Stimulated activated CD4-positive, alpha-beta T cell treated with anti-CD3 and anti-CD28 coated beads, Interleukin-4, amount 100 ng/mL, for 24 hours (primary cell): ENCODE data around the gene TUBA1C.
"Not testable (repeated sequence)": the region's sequence is repeated elsewhere in the genome, so short reads cannot be mapped to it uniquely, and the experiment has no call there.

Experiments
- DNase-seq: peaks from one replicate; pipeline ENCODE4 v3.0.0-alpha.2; 2020

The TUBA1C gene

DNA sequence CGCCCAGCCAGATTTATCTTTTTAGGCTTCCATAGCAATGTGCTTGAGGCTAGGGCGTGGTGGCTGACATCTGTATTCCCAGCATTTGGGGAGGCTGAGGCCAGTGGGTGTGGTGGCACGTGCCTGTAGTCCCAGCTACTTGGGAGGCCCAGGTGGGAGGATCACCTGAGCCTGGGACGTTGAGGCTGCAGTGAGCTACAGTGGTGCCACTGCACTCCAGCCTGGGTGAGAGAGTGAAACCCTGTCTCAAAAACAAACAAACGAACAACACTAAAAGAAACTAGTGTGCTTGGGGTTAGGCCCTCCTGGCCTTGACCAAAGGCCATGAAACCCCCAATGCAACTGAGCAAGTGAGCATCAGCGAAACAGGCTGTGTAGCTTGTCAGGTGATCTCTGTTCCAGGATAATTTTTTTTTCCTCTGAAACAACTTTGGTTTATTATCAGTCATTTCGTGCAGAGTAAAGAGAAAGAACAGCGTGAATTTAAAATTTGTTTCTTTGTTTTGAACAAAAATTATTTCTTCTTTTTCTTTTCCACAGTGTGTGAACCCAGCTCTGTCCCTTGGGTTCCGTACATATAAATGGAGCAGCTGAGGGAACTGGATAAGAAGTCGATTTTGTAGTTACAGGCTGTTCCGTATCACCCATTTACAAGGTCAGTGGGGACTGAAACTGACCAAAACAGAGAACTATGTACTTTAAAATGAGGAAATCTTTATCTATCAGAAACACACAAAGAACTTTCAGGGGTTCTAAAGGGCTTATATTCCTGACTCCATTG is 8.8 kb upstream of the TUBA1C start:
- no peak for DNase-seq

DNA sequence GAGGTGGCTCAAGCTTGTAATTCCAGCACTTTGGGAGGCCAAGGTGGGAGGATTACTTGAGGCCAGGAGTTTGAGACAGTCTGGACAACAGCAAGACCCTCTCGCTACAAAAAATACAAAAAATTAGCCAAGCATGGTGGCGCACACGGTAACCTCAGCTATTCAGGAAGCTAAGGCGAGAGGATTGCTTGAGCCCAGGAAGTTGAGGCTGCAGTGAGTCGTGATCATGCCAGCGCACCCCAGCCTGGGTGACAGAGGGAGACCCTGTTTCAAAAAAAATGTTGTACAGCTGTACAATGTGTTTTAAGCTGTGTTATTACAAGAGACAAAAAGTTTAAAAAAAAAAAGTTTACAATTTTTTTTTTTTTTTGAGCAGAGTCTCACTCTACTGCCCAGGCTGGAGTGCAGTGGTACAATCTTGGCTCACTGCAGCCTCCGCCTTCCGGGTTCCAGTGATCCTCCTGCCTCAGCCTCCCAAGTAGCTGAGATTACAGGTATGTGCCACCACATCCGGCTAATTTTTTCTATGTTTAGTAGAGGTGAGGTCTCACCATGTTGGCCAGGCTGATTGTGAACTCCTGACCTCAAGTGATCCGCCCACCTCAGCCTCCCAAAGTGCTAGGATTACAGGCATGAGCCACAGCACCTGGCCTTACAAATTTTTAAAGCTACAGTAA is 7.2 kb upstream of the TUBA1C start:
- not testable (repeated sequence) for DNase-seq

DNA sequence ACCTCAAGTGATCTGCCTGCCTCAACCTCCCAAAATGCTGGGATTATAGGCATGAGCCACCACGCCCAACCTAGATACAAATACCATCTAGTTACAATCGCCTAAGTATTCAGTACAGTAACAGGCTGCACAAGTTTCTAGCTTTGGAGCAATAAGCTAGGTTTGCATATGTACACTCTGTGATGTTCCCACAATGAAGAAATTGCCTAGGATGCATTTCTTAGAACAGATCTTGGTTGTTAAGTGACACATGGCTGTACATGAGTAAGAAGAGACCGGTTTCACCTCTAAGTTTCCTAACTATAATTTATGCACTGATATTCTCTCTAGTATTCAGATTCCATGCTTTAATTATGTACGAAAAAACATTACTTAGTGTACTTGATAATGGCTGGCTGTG is 5.4 kb upstream of the TUBA1C start:
- no peak for DNase-seq

DNA sequence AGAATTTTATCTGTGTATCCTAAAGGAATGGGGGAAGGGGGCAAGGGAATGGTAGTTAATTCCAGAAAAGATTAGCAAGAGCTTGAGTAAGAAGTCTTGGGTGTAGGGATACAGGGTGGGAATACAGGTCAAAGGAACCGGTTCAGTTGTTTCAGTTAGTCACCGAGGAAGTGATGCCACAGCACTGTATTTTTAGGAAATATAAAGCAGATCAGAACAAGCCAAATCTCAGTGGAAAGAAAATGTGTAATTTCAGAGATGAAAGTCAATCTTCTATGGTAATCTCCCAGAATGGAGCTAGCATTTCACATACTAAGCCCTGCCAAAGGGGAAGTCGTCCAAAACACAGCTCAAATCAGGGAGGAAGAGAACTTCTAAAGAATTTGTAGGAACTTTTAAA is 4.7 kb upstream of the TUBA1C start:
- no peak for DNase-seq

DNA sequence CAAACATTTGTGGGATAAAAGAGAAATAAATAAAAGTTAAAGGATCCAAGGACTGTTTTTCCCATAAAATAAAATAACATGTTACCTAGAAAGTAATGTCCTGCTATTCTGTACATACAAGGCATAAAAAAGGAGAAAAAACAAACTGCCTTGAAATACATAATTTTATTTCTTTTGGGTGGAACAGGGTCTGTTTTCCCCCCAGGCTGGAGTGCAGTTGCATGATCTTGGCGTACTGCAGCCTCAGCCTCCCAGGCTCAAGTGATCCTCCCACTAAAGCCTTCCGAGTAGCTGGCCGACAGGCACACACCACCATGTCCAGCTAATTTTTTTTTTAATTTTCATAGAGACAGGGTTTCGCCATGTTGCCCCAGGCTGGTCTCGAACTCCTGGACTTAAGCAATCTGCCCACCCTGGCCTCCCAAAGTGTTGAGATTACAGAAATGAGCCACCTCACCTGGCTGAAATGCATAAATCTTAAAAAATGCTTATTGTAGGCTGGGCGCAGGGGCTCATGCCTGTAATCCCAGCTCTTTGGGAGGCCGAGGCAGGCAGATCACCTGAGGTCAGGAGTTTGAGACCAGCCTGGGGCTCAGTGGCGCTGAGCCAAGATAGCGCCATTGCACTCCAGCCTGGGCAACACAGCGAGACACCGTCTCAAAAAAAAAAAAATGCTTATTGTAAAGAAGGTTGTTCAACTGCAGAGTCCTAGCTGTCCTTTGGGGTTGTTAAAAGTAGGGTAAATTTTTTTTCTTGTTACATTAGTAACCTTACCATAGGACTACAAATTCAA is 4.1 kb upstream of the TUBA1C start:
- DNase-seq: no peak

DNA sequence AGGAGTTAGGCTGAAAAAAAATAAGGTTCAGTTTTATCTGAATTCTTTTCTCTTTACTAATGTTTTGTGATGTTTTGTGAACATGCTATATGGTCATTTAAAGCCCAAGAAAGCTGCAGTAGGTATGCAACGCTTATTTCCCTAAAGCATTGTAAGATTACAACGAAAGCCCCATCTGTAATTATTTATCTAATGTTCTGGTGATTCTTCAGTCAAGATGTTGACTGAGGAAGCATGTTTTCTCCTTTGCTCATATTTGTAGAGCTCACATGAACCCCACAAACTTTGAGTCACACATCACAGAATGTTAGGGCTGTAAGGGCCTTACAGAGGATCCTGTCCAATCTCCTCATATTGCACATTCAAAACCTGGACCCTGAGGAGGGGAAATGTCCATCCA is 3.2 kb upstream of the TUBA1C start:
- no peak for DNase-seq

DNA sequence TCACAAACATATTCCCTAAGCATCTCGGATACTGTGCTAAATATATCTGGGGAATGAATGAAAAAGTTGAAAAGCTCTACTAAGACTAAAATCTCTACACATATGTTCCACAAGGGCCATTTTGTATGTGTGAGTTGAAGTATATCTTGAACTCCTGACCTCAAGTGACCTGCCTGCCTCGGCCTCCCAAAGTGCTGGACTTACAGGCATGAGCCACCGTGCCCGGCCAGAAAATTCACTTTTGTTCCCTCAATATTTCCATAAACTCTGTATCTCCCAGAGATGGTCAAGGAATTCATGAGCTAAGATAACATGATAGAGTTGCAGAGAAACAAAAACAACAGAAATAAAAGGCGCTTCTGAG is 1.5 kb upstream of the TUBA1C start:
- no peak for DNase-seq

DNA sequence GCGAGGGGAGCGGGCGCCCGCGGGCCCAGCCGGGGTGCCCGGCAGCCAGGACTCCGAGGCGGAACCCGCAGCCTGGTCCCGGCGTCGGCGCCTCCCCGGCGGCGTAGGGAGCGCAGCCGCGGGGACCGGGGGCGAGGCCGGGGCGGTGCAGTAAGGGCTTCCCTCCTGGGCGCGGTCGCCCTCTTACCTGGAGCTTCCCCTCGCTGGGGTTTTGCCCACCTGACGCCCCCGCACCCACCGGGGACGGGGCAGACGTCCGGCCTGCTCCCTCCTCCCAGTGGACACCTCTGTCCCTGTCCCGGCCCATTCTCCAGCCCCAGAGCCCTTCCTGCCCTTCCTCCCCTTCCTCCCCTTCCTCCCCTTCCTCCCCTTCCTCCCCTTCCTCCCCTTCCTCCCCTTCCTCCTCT is 413 bp upstream of the TUBA1C start:
- peak; percentile 43 for DNase-seq

DNA sequence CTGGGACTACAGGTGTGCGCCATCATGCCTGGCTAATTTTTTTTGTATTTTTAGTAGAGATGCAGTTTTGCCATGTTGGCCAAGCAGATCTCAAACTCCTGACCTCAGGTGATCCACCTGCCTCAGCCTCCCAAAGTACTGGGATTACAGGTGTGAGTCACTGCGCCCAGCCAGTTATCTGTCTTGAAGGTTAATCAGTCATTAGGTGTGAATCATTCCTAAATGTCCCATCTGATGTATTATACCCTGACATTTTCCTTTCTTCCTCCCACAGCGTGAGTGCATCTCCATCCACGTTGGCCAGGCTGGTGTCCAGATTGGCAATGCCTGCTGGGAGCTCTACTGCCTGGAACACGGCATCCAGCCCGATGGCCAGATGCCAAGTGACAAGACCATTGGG is 4.3 kb downstream of the TUBA1C start:
- not testable (repeated sequence) for DNase-seq

DNA sequence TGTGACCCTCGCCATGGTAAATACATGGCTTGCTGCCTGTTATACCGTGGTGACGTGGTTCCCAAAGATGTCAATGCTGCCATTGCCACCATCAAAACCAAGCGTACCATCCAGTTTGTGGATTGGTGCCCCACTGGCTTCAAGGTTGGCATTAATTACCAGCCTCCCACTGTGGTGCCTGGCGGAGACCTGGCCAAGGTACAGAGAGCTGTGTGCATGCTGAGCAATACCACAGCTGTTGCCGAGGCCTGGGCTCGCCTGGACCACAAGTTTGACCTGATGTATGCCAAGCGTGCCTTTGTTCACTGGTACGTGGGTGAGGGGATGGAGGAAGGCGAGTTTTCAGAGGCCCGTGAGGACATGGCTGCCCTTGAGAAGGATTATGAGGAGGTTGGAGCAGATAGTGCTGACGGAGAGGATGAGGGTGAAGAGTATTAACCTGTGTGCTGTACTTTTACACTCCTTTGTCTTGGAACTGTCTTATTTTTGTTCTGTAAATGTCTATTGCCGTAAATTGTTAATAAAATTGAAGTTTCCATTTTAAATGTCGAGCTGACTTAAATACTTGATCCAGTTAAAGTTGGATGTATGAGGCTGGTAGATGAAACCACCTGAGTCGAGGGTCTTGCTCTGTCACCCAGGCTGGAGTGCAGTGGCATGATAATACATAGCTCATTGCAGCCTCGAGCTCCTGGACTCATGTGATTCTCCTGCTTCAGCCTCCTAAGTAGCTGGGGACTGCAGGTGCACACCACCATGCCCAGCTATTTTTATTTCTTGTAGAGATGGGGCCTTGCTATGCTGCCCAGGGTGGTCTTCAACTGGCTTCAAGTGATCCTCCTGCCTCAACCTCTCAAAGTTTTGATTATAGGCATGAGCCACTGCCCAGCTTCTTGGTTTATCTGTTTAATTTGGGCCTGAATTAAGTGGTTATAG is 8.2 kb downstream of the TUBA1C start:
- no peak for DNase-seq

DNA sequence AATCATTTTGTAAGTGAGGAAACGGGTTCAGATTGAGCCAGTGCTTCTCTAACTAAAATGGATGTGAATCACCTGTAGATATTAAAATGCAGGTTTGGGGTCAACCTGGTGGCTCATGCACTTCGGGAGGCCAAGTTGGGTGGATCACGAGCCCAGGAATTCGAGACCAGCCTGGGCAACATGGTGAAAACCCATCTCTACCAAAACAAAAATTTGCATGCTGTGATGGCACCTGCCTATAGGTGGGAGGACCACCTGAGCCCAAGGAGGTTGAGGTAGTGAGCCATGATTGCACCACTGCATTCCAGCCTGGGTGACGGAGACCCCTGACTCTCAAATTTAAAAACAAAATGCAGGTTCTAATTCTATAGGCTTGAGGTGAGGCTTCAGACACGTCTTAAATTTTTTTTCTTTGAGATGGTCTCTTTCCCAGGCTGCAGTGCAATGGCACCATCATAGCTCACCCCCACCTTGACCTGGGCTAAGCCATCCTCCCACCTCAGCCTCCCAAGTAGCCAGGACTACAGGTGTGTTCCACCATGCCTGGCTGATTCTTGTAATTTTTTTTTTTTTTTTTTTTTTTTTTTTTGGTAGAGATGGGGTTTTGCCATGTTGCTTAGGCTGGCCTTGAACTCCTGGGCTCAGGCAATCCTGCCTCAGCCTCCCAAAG is 9.0 kb downstream of the TUBA1C start:
- no peak for DNase-seq

DNA sequence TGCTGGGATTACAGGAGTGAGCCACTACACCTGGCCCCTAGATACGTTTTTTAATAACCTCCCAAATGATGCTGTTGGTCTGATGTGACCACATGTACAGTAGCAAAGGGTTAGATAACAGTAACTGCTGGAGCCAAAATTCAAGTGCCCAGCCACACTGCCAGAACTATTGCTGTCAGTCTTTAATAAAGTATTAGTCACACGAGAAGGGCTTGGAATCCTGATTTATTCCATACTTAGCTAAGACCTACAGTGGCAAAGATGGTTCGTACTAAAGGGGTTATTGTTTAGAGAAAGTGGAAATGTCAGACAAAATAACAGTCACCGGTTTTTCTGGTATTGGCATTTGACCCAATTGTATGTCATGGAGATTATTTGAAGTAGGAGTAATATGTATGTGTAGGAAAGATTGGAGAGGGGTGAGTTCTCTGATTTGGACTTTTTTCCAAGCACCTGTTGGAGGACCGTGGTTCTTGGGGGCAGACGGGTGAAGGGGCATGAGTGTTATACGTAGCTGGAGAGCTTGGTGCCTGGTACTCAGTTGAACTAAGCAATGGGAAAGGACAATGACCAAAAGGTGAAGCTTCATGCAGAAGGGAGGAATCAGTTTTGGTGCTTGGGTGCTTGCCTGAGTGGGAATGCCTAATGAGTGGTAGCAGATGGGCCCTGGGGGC is 9.7 kb downstream of the TUBA1C start:
- no peak for DNase-seq

DNA sequence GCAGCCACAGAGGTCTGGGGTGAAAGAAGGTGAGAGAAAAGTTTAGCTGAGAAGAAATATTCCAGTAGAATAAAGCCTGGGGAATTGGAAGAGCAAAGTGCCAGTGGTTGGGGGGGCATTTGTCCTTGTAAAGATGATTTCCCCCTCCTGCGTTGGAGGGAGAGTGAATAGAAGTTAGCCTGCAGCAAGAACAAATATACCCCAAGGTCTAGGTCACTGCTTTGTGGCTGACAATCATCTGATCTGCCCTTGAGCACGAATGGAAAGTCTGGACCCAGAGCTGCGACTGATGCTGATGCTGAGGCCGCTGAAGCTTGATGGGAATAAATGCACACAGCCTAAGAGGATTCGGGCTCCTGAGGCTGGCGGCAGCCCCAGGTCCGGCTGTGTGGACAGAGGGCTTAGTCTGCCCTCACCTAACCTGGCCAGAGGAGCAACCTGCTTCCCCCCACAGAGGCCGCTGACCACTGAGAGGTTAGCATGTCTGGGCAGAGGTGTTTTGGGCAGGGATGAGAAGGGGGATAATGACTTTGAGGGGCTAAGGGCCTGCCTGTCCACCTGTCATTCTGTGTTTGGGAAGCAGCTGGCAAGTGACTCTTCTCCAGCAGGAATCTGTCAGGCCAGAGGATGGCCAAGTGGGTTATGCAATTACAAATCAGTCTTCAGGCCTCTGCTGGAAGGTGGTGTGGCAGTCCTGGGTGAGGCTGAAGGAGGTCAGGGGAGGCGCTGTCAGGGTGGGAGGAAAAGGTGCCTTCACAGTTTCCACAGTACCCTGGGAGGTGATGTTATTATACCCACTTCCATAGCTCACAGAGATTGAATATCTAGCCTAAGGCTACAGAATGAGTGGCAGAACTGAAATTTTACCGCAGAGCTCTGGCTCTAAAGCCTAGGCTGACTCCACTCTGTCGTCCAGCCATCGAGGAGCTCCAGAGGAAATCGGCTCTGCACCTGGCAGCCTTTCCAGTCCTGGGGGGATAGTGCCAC is 11.7 kb downstream of the TUBA1C start:
- DNase-seq: no peak

DNA sequence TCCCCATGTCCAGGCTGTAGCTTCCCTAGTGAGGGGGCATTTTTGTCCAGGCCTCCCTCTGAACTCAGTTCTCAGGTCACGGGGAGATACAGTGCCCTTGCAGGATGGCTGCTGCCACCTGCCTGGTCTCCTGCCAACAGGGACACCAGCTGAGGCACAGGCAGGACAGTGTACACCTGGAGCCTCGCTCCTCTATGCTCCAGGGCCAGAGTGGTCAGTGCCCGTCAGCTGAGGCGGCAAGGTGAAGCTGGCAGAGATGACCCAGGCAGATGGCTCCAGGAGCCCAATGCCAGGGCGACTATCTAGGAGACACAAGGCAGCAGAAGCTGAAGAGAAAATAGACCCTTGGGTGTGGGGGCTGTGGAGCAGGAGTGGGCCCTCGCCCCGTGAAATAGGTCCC is 12.6 kb downstream of the TUBA1C start:
- DNase-seq: no peak

DNA sequence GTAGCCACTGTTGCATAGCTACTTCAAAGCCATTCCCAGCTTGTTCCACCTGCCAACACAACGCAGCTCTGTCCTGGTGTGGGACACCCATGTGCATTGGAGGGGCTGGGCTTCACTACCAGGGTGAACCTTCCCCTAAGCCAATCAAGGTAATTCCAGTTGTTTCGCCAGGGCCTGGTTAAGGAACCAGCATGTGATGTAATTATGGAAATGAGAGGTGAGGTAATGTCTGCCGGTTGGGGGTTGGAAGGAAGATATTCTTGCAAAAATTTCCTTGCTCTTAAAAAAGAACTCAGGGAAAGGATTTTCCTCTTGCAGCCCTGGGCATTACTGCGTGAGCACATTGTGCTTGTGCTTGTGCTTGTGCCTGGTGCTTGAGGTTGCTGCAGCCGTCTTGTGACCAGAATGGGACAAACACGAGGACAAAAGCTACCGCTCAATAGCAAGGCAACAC is 14.9 kb downstream of the TUBA1C start:
- DNase-seq: no peak

DNA sequence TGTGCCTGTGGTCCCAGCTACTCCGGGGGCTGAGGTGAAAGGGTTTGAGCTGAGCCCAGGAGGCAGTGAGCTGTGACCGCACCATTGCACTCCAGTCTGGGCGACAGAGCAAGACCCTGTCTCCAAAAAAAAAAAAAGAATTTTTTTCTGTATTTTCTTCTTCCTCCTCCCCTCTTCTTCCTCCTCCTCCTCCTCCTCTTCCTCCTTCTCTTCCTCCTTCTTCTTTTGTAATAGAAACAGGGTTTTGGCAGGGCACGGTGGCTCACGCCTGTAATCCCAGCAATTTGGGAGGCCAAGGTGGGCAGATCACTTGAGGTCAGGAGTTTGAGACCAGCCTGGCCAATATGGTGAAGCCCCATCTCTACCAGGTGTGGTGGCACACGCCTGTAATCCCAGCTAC is 15.7 kb downstream of the TUBA1C start:
- not testable (repeated sequence) for DNase-seq

DNA sequence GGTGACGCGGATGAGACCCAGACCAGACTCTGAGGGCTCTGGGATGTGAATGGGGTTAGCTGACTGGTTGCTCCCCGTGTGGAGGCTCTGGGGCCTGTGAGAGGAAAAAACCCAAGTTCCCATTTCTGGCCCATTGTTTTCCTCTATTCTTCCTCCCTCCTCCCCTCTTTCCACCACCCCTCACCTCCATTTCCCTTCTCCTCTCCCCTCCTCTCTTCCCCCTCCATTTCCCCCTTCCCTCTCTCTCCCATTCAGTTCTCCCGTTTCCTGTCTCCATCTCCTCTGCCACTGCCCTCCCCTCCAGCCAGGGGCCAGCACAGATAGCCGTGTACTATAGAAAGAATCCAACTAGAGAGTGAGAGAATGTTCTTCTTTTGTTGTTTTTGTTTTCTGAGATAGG is 17.4 kb downstream of the TUBA1C start:
- no peak for DNase-seq

DNA sequence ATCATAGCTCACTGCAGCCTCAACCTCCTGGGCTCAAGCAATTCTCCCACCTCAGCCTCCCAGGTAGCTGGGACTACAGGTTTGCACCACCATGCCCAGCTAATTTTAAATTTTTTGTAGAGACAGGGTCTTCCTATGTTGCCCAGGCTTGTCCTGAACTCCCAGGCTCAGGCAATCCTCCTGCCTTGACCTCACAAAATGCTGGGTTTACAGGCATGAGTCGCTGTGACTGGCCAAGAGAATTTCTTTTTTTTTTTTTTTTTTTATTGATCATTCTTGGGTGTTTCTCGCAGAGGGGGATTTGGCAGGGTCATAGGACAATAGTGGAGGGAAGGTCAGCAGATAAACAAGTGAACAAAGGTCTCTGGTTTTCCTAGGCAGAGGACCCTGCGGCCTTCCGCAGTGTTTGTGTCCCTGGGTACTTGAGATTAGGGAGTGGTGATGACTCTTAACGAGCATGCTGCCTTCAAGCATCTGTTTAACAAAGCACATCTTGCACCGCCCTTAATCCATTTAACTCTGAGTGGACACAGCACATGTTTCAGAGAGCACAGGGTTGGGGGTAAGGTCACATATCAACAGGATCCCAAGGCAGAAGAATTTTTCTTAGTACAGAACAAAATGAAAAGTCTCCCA is 18.0 kb downstream of the TUBA1C start:
- DNase-seq: not testable (repeated sequence)

DNA sequence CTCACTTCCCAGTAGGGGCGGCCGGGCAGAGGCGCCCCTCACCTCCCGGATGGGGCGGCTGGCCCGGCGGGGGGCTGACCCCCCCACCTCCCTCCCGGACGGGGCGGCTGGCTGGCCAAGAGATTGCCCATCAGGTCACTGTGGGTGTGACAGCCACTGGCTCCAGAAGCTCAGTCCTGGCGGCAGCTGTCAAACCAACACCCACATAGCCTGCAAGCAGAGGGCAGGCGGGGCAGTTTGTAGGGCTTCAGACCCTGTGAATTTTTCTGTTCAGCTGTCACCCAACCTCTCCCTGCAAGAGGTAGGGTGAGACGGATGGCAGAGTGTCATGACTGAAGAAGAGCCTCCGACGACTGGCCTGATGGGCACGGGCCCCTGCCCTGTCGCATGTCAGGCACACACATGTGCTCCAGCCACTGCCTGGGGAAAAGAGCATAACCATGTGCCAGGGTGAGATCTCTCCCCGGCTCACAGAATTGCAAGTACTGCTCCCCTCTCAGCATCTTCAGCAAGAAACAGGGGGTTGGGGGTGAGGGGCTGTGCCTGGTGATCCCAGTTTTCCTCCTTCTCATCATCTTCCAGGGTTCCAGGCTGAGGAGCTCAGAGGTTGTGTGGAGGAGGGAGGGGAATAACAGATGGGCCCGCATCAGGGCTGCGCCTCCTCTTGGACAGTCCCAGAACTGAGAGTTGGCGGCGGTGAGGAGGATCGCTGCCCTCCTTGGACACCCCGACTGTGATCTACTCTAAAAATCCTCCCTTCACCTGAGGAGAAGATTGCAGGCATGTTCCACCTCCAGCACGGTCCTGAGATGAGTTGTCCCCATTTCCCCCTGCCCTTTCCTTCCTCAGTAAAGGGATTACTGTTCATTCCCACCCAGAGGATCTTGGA is 18.9 kb downstream of the TUBA1C start:
- no peak for DNase-seq
